GM19455 (cell line): ENCODE results near the gene SUMO2.
"Not testable (repeated sequence)": the region's sequence is repeated elsewhere in the genome, so short reads cannot be mapped to it uniquely, and the experiment has no call there.

Source experiments
- ATAC-seq: cut with Tn5 transposase; IDR thresholded peaks from one replicate; pipeline ENCODE4 v1.9.1; 2021; ENCODE audit not compliant: unreplicated experiment

The SUMO2 gene

GRCh38 chr17:75182319-75182568 is 515 bp downstream of the SUMO2 start:
- peak; percentile 18 for ATAC-seq

- ATAC-seq = no peak
Measured at GRCh38 chr17:75181608-75182318, 996 bp downstream of the SUMO2 start.

GRCh38 chr17:75181110-75181509 is 1.6 kb downstream of the SUMO2 start:
- no peak for ATAC-seq

GRCh38 chr17:75178453-75178852 is 4.3 kb downstream of the SUMO2 start:
- ATAC-seq = no peak

- ATAC-seq = no peak
Measured at GRCh38 chr17:75176625-75177024, 6.1 kb downstream of the SUMO2 start.

GRCh38 chr17:75174996-75175395 is 7.8 kb downstream of the SUMO2 start:
- no peak for ATAC-seq

GRCh38 chr17:75173526-75173925 is 9.2 kb downstream of the SUMO2 start:
- no peak for ATAC-seq

GRCh38 chr17:75168998-75169397 is 13.8 kb downstream of the SUMO2 start:
- no peak for ATAC-seq

- ATAC-seq = not testable (repeated sequence)
Measured at GRCh38 chr17:75164606-75165005, 18.2 kb downstream of the SUMO2 start.

- ATAC-seq = no peak
Measured at GRCh38 chr17:75163074-75163473, 19.7 kb downstream of the SUMO2 start.

GRCh38 chr17:75160211-75160610 is 22.5 kb downstream of the SUMO2 start:
- no peak for ATAC-seq

- ATAC-seq = no peak
Measured at GRCh38 chr17:75159196-75160031, 23.3 kb downstream of the SUMO2 start.

- not testable (repeated sequence) for ATAC-seq
Measured at GRCh38 chr17:75158480-75158879, 24.3 kb downstream of the SUMO2 start.

- no peak for ATAC-seq
Measured at GRCh38 chr17:75155191-75155601, 27.6 kb downstream of the SUMO2 start.

- ATAC-seq = peak; percentile 94
Measured at GRCh38 chr17:75154195-75155106, 28.3 kb downstream of the SUMO2 start, which contains the start of gene JPT1. Gene JPT1, minus strand, starts transcription at chr17:75154512. Its CDS starts 115 bp downstream, at chr17:75154397.

- ATAC-seq = peak; percentile 16
Measured at GRCh38 chr17:75153780-75154194, 29.0 kb downstream of the SUMO2 start.

GRCh38 chr17:75152922-75153779 is 29.6 kb downstream of the SUMO2 start:
- ATAC-seq = no peak

GRCh38 chr17:75152523-75152921 is 30.2 kb downstream of the SUMO2 start:
- ATAC-seq = no peak

GRCh38 chr17:75151930-75152329 is 30.8 kb downstream of the SUMO2 start:
- ATAC-seq = no peak

GRCh38 chr17:75147878-75148546 is 34.7 kb downstream of the SUMO2 start:
- no peak for ATAC-seq
